Breast epithelium (tissue), 3 donors: ENCODE data around the gene LCE1E.

ENCODE experiments used
- POLR2A ChIP-seq: fragments of 450-650 bp; IDR thresholded peaks from one replicate; pipeline ENCODE4 v1.6.1; 2016; ENCODE audit warnings: antibody characterized with exemption, mild to moderate bottlenecking, moderate library complexity
- TF ChIP-seq, protein P1 (sequence below), 3 donors: fragments of 450-650 bp; IDR thresholded peaks; one replicate each; pipeline ENCODE4 v1.5.1; 2016 to 2017; ENCODE audit warnings: antibody characterized with exemption in 3 of 3, mild to moderate bottlenecking in 3 of 3, moderate library complexity in 3 of 3

DNA sequence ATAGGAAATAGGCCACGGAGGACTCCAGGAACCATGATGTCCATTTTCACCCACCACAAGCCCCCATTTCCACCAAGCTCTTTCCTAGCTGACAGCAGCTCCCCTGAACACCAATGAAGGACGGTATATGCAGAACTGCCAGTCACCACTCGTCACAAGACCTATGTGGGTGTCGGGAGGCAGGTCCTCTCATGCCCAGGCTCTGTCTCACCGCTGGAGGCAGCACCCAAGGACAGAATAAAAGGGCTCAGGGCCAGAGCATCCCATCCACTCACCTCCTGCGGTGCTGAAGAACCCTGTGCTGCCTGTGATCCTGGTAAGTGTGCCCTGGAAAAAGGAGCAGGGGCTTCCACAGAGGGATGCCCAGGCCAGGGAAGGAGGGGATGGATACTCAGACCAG, 11.2 kb upstream of the LCE1E start, which contains the start of gene LCE1F:
- TF ChIP-seq, protein P1, sequence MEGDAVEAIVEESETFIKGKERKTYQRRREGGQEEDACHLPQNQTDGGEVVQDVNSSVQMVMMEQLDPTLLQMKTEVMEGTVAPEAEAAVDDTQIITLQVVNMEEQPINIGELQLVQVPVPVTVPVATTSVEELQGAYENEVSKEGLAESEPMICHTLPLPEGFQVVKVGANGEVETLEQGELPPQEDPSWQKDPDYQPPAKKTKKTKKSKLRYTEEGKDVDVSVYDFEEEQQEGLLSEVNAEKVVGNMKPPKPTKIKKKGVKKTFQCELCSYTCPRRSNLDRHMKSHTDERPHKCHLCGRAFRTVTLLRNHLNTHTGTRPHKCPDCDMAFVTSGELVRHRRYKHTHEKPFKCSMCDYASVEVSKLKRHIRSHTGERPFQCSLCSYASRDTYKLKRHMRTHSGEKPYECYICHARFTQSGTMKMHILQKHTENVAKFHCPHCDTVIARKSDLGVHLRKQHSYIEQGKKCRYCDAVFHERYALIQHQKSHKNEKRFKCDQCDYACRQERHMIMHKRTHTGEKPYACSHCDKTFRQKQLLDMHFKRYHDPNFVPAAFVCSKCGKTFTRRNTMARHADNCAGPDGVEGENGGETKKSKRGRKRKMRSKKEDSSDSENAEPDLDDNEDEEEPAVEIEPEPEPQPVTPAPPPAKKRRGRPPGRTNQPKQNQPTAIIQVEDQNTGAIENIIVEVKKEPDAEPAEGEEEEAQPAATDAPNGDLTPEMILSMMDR (IDR thresholded peaks at IDR 0.05): no peak
- TF ChIP-seq POLR2A: no peak
